Fibroblast of lung (primary cell): ENCODE measurements around the gene CD1B.

Experiments used
- CTCF ChIP-seq, 2 donors: IDR thresholded peaks in 1 of 2; conservative IDR thresholded peaks in 1 of 2; 1 replicate in 1 of 2; 2 replicates in 1 of 2; pipeline ENCODE4 v1.5.1; 2011 to 2012; ENCODE audit warnings: low read length in 2 of 2, control low read depth in 1 of 2, inconsistent platforms in 1 of 2, low read depth in 1 of 2, mild to moderate bottlenecking in 1 of 2
- EZH2 ChIP-seq: IDR thresholded peaks from 2 replicates; pipeline ENCODE4 v1.5.1; 2012; ENCODE audit warnings: low read length, control low read depth, mild to moderate bottlenecking; ENCODE audit errors: missing control alignments

- TF ChIP-seq CTCF (conservative IDR thresholded peaks at IDR 0.05 in 1 of 2, IDR thresholded peaks at IDR 0.05 in 1 of 2; ENCODE audit: low read depth in 1 of 2, low read length in 2 of 2): no peak
- no peak for TF ChIP-seq EZH2
Measured at GRCh38 chr1:158329733-158330132, 1.6 kb downstream of the CD1B start.
